ENCODE measurements around the gene CD4. TPM values are rescaled to one million over a fixed set of nuclear protein-coding genes. Genes with fewer than 3 reads are reported as not detected.

CD4 gene
- total RNA-seq, 2 donors from 2014 or later, result 6.2 to 13.4 TPM

GRCh38 chr12:6822426-6823135 lies 33.3 kb downstream of the CD4 start:
- Histone ChIP-seq H3K27ac (no peak overlapping the region), H3K9me3 (no peaks in the 10 kb centered on the region), H3K27me3 (peaks cover 16% of the 10 kb centered on the region), H3K4me3 (no peak overlapping the region), H3K36me3 (no peaks in the 10 kb centered on the region), H3K9ac (ENCODE audit: low read depth in 2 of 2, low read length in 2 of 2) (no peak overlapping the region), H3K4me1 (no peaks in the 10 kb centered on the region)
- no peak for TF ChIP-seq CTCF (IDR thresholded peaks at IDR 0.05)
- DNase-seq, result no peak
- intact Hi-C loops (cut with DNase I), result loop anchor here (5.0 kb wide), 1 partner anchor 85 kb away; no protein-coding TSS in a partner anchor

GRCh38 chr12:6823182-6824084 lies 34.1 kb downstream of the CD4 start:
- DNase-seq, result no peak
- peaks cover 16% of the 10 kb centered on the region for H3K27me3 ChIP-seq

GRCh38 chr12:6824085-6824775 lies 34.9 kb downstream of the CD4 start:
- H3K27me3 ChIP-seq, result peaks cover 23% of the 10 kb centered on the region
- H3K36me3 ChIP-seq, result no peaks in the 10 kb centered on the region
- no peaks in the 10 kb centered on the region for H3K9me3 ChIP-seq
- H3K4me1 ChIP-seq, result no peaks in the 10 kb centered on the region
- no peak overlapping the region for H3K4me3 ChIP-seq
- DNase-seq, result no peak
- no peak overlapping the region for H3K27ac ChIP-seq
- no peak overlapping the region for H3K9ac ChIP-seq (ENCODE audit: low read depth in 2 of 2, low read length in 2 of 2)
- intact Hi-C loops (cut with DNase I), result loop anchor here (5.0 kb wide), 1 partner anchor 87 kb away; no protein-coding TSS in a partner anchor
- no peak for TF ChIP-seq CTCF (IDR thresholded peaks at IDR 0.05)

More at GRCh38 chr12:6823182-6824084, 34.1 kb downstream of the CD4 start:
- no peak overlapping the region for H3K9ac ChIP-seq (ENCODE audit: low read depth in 2 of 2, low read length in 2 of 2)
- H3K27ac ChIP-seq, result no peak overlapping the region
- no peaks in the 10 kb centered on the region for H3K36me3 ChIP-seq
- H3K9me3 ChIP-seq, result no peaks in the 10 kb centered on the region
- intact Hi-C loops (cut with DNase I), result loop anchor here (5.0 kb wide), 1 partner anchor 86 kb away; no protein-coding TSS in a partner anchor
- H3K4me3 ChIP-seq, result no peak overlapping the region
- TF ChIP-seq CTCF (IDR thresholded peaks at IDR 0.05), result no peak
- no peaks in the 10 kb centered on the region for H3K4me1 ChIP-seq

- TF ChIP-seq CTCF (IDR thresholded peaks at IDR 0.05), result no peak
- Histone ChIP-seq H3K4me1 (no peaks in the 10 kb centered on the region), H3K36me3 (no peaks in the 10 kb centered on the region), H3K4me3 (no peak overlapping the region), H3K27ac (no peak overlapping the region), H3K27me3 (peaks cover 29% of the 10 kb centered on the region), H3K9ac (ENCODE audit: low read depth in 2 of 2, low read length in 2 of 2) (no peak overlapping the region), H3K9me3 (no peaks in the 10 kb centered on the region)
- intact Hi-C loops (cut with DNase I), result loop anchor here (5.0 kb wide), 2 partner anchors 73 to 88 kb away; partner anchors contain the start of gene MLF2
- DNase-seq, result no peak
Observed at GRCh38 chr12:6824901-6825381, 35.6 kb downstream of the CD4 start.
